ENCODE results near the gene BAZ1B.

The BAZ1B gene

DNA sequence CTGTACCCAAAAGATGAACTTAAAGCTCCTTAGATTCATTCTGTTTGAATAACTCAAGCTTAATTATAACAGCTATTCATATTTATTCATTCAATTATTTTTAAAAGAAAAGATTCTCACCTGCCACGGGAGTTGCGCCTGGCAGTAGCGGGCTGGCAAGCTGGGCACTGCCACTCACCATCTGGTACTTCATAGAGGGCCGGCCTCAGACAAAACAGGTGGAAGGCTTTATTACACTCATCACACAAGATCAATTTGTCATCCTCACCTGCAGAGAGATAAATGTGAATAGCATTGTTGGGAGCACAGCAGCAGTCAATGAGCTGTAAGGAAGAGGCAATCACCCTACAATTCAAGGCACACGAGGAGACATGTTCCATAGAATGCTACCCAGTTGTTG lies 72.7 kb downstream of the BAZ1B start:
- H3K79me2 ChIP-seq (ENCODE audit: insufficient read depth, low read length) = peaks cover 5% of the 10 kb centered on the region; the same call in 1 of the 2 replicates
- H2AFZ ChIP-seq (ENCODE audit: low read depth, low read length, severe bottlenecking) = no peak overlapping the region
- H3K4me3 ChIP-seq (ENCODE audit: insufficient read depth, low read length, poor library complexity, severe bottlenecking) = no peak overlapping the region
- H3F3A ChIP-seq (ENCODE audit: insufficient read depth) = peaks cover 25% of the 10 kb centered on the region; the same call in 1 of the 2 replicates
- H3K27me3 ChIP-seq (ENCODE audit: low read length) = no peaks in the 10 kb centered on the region
- no peak overlapping the region for H3K27ac ChIP-seq (ENCODE audit: low read depth, low read length)
- peaks cover 60% of the 10 kb centered on the region for H3K36me3 ChIP-seq (ENCODE audit: low read length)
- no peak overlapping the region for H3K4me2 ChIP-seq (ENCODE audit: low read depth, low read length, poor library complexity, severe bottlenecking)
- H3K9ac ChIP-seq (ENCODE audit: low read length) = no peak overlapping the region
- H3K9me3 ChIP-seq (ENCODE audit: insufficient read depth, low read length) = no peaks in the 10 kb centered on the region
- peaks cover 8% of the 10 kb centered on the region; the same call in 1 of the 2 replicates for H4K20me1 ChIP-seq (ENCODE audit: low read depth, low read length)
- no peak for TF ChIP-seq EZH2phosphoT487 (conservative IDR thresholded peaks at IDR 0.05; ENCODE audit: low read length)
- TF ChIP-seq, protein P1, sequence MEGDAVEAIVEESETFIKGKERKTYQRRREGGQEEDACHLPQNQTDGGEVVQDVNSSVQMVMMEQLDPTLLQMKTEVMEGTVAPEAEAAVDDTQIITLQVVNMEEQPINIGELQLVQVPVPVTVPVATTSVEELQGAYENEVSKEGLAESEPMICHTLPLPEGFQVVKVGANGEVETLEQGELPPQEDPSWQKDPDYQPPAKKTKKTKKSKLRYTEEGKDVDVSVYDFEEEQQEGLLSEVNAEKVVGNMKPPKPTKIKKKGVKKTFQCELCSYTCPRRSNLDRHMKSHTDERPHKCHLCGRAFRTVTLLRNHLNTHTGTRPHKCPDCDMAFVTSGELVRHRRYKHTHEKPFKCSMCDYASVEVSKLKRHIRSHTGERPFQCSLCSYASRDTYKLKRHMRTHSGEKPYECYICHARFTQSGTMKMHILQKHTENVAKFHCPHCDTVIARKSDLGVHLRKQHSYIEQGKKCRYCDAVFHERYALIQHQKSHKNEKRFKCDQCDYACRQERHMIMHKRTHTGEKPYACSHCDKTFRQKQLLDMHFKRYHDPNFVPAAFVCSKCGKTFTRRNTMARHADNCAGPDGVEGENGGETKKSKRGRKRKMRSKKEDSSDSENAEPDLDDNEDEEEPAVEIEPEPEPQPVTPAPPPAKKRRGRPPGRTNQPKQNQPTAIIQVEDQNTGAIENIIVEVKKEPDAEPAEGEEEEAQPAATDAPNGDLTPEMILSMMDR (IDR thresholded peaks at IDR 0.05; ENCODE audit: insufficient read depth, low read length, poor library complexity, severe bottlenecking) = no peak
- no peaks in the 10 kb centered on the region for H3K9me2 ChIP-seq (replicated peaks; ENCODE audit: insufficient read depth, low read length)

DNA sequence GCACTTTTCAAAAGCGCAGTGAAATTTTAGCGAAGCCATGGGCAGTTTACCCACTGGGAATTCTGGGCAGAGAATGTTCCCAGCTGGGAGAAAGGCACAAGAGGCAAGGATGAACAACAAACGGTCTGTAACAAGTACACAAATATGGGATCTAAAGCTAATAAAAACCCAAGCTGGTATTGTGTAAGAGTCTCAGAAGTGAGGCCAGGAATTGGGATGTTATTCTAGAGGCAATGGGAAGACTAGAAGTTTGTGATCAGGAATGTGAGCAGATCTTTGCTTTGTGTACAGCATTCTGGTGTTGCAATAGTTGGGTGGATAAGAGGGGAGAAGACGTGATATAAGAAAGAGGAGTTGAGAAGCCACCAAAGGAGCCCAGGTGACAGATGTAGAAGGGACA lies 73.5 kb downstream of the BAZ1B start:
- peaks cover 19% of the 10 kb centered on the region for H3F3A ChIP-seq (ENCODE audit: insufficient read depth)
- H3K27me3 ChIP-seq (ENCODE audit: low read length) = no peaks in the 10 kb centered on the region
- H3K4me3 ChIP-seq (ENCODE audit: insufficient read depth, low read length, poor library complexity, severe bottlenecking) = no peak overlapping the region
- peaks cover 5% of the 10 kb centered on the region; the same call in 1 of the 2 replicates for H3K79me2 ChIP-seq (ENCODE audit: insufficient read depth, low read length)
- no peaks in the 10 kb centered on the region for H3K9me3 ChIP-seq (ENCODE audit: insufficient read depth, low read length)
- TF ChIP-seq, protein P1 (IDR thresholded peaks at IDR 0.05; ENCODE audit: insufficient read depth, low read length, poor library complexity, severe bottlenecking) = no peak
- TF ChIP-seq EZH2phosphoT487 (conservative IDR thresholded peaks at IDR 0.05; ENCODE audit: low read length) = no peak
- no peaks in the 10 kb centered on the region for H3K9me2 ChIP-seq (replicated peaks; ENCODE audit: insufficient read depth, low read length)
- H3K9ac ChIP-seq (ENCODE audit: low read length) = no peak overlapping the region
- H3K4me2 ChIP-seq (ENCODE audit: low read depth, low read length, poor library complexity, severe bottlenecking) = no peak overlapping the region
- H2AFZ ChIP-seq (ENCODE audit: low read depth, low read length, severe bottlenecking) = no peak overlapping the region
- H3K36me3 ChIP-seq (ENCODE audit: low read length) = peaks cover 68% of the 10 kb centered on the region
- peaks cover 8% of the 10 kb centered on the region; the same call in 1 of the 2 replicates for H4K20me1 ChIP-seq (ENCODE audit: low read depth, low read length)
- H3K27ac ChIP-seq (ENCODE audit: low read depth, low read length) = no peak overlapping the region

DNA sequence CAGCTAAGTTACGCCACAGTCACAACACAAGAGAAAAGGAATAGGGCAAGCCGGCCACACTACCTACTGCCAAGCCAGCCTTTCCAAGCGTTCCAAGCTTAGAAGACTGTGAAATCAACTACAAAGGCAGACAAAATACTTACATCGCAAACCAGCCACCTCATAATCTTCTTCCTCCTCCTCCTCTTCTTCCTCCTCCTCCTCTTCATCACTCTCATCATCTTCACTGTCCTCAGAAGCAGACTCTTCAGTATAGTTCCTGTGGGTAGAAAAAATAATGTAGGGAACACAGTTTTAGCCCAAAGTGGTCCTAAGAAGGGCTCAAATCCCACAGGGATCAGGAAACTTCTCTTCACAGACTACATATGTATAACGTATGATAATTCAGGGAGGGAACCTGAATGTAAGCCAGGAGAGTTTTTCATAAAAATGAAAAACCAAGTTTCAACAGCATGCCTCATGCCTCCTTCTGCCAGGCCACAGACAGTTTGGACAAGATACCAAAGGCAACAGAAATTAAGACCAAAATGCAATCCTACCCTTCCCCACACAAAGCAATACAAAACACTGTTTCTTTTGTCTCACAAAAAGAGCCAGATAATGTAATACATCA lies 74.9 kb downstream of the BAZ1B start:
- H3K4me3 ChIP-seq (ENCODE audit: insufficient read depth, low read length, poor library complexity, severe bottlenecking) = no peak overlapping the region
- no peak for TF ChIP-seq EZH2phosphoT487 (conservative IDR thresholded peaks at IDR 0.05; ENCODE audit: low read length)
- TF ChIP-seq, protein P1 (IDR thresholded peaks at IDR 0.05; ENCODE audit: insufficient read depth, low read length, poor library complexity, severe bottlenecking) = no peak
- no peaks in the 10 kb centered on the region for H3K9me3 ChIP-seq (ENCODE audit: insufficient read depth, low read length)
- H3K27ac ChIP-seq (ENCODE audit: low read depth, low read length) = no peak overlapping the region
- no peaks in the 10 kb centered on the region for H3K27me3 ChIP-seq (ENCODE audit: low read length)
- H3F3A ChIP-seq (ENCODE audit: insufficient read depth) = peaks cover 14% of the 10 kb centered on the region; the same call in 1 of the 2 replicates
- H3K9me2 ChIP-seq (replicated peaks; ENCODE audit: insufficient read depth, low read length) = no peaks in the 10 kb centered on the region
- no peak overlapping the region for H3K9ac ChIP-seq (ENCODE audit: low read length)
- H4K20me1 ChIP-seq (ENCODE audit: low read depth, low read length) = peaks cover 8% of the 10 kb centered on the region; the same call in 1 of the 2 replicates
- H3K4me2 ChIP-seq (ENCODE audit: low read depth, low read length, poor library complexity, severe bottlenecking) = no peak overlapping the region
- H3K36me3 ChIP-seq (ENCODE audit: low read length) = peaks cover 67% of the 10 kb centered on the region
- H3K79me2 ChIP-seq (ENCODE audit: insufficient read depth, low read length) = peaks cover 5% of the 10 kb centered on the region; the same call in 1 of the 2 replicates
- H2AFZ ChIP-seq (ENCODE audit: low read depth, low read length, severe bottlenecking) = no peak overlapping the region

Measured in SU-DHL-6 (cell line).